SK-N-SH (cell line): Measurements from ENCODE around the gene DNAH3. TPM values are rescaled to one million over a fixed set of nuclear protein-coding genes. Genes with fewer than 3 reads are reported as not detected.
"Not testable (repeated sequence)": the region's sequence is repeated elsewhere in the genome, so short reads cannot be mapped to it uniquely, and the experiment has no call there.

ENCODE experiments used
- CTCF ChIA-PET: fragments of 300-600, 350-600 bp; formaldehyde crosslinking; extraction: SDS; loops from one replicate; lab custom pipeline; 2021; lab: Yijun Ruan, JAX
- POLR2A ChIA-PET: fragments of 350-600 bp; sonication (Branson Sonifier 250); formaldehyde crosslinking; extraction: SDS; loops from one replicate; lab custom pipeline; 2020; ENCODE audit warnings: antibody characterized with exemption, inconsistent platforms; lab: Yijun Ruan, JAX
- DNase-seq: peaks from one replicate; pipeline ENCODE4 v3.0.0; 2012
- H2AFZ ChIP-seq: fragments of 200-600 bp; sonication (generic); 2 replicates; pipeline ENCODE4 v1.8.1; 2016; ENCODE audit warnings: antibody characterized with exemption, mild to moderate bottlenecking, low read depth
- H3F3A ChIP-seq: fragments of 200-600 bp; sonication (generic); replicated peaks from 2 replicates; pipeline ENCODE3; 2016; ENCODE audit warnings: antibody characterized with exemption, mild to moderate bottlenecking; ENCODE audit not compliant: insufficient read depth
- H3K27ac ChIP-seq, 2 experiments: fragments of 200-500 bp in 1 of 2; fragments of 200-600 bp in 1 of 2; sonication (Bioruptor generic) in 1 of 2; sonication (generic), shearing (Covaris generic) in 1 of 2; 2 replicates each; pipeline versions ENCODE4 v1.5.1 to v1.6.1; 2014 to 2016; ENCODE audit warnings: low read depth in 2 of 2, inconsistent platforms in 1 of 2, low read length in 1 of 2, mild to moderate bottlenecking in 1 of 2, mixed read lengths in 1 of 2
- H3K27me3 ChIP-seq: fragments of 200-600 bp; sonication (generic), shearing (Covaris generic); 2 replicates; pipeline ENCODE4 v1.6.1; 2016; ENCODE audit warnings: mixed run types; ENCODE audit not compliant: insufficient read depth
- H3K36me3 ChIP-seq, 2 experiments: fragments of 200-500 bp in 1 of 2; fragments of 200-600 bp in 1 of 2; sonication (Bioruptor generic) in 1 of 2; sonication (generic) in 1 of 2; replicated peaks in 1 of 2; 2 replicates each; pipeline versions ENCODE3 to v1.5.1; 2014 to 2016; ENCODE audit warnings: low read length in 1 of 2, mild to moderate bottlenecking in 1 of 2; ENCODE audit not compliant: insufficient read depth in 2 of 2, control insufficient read depth in 1 of 2
- H3K4me1 ChIP-seq, 2 experiments: fragments of 200-500 bp in 1 of 2; fragments of 200-600 bp in 1 of 2; sonication (Bioruptor generic) in 1 of 2; sonication (generic), shearing (Covaris generic) in 1 of 2; 2 replicates each; pipeline versions ENCODE4 v1.5.1 to v1.6.1; 2014 to 2016; ENCODE audit warnings: low read depth in 1 of 2, low read length in 1 of 2, mixed run types in 1 of 2; ENCODE audit not compliant: insufficient read depth in 2 of 2, control insufficient read depth in 1 of 2
- H3K4me2 ChIP-seq: fragments of 200-600 bp; sonication (generic), shearing (Covaris generic); 2 replicates; pipeline ENCODE4 v1.6.1; 2017; ENCODE audit warnings: mixed run types
- H3K4me3 ChIP-seq, 2 experiments: fragments of 200-500 bp in 1 of 2; fragments of 200-600 bp in 1 of 2; sonication (Bioruptor generic) in 1 of 2; sonication (generic), shearing (Covaris generic) in 1 of 2; 2 replicates each; pipeline versions ENCODE4 v1.5.1 to v1.8.1; 2014 to 2016; ENCODE audit warnings: low read depth in 2 of 2, inconsistent platforms in 1 of 2, low read length in 1 of 2, mild to moderate bottlenecking in 1 of 2, mixed read lengths in 1 of 2, moderate library complexity in 1 of 2
- H3K79me2 ChIP-seq: fragments of 200-600 bp; sonication (generic); 2 replicates; pipeline ENCODE4 v1.8.1; 2017; ENCODE audit warnings: mild to moderate bottlenecking; ENCODE audit not compliant: insufficient read depth
- H3K9ac ChIP-seq: fragments of 200-600 bp; sonication (generic); 2 replicates; pipeline ENCODE4 v1.6.1; 2017; ENCODE audit warnings: mixed run types
- H3K9me2 ChIP-seq: fragments of 200-600 bp; sonication (generic); 2 replicates; pipeline ENCODE4 v1.6.1; 2017; ENCODE audit warnings: mixed run types
- H3K9me3 ChIP-seq: fragments of 200-600 bp; sonication (generic); 2 replicates; pipeline ENCODE4 v1.6.1; 2017; ENCODE audit warnings: mixed run types, mild to moderate bottlenecking, moderate library complexity
- H4K20me1 ChIP-seq: fragments of 200-600 bp; sonication (generic); 2 replicates; pipeline ENCODE4 v1.6.1; 2017; ENCODE audit warnings: mild to moderate bottlenecking, mixed run types; ENCODE audit not compliant: insufficient read depth
- CTCF ChIP-seq: fragments of 200-600 bp; sonication (generic); IDR thresholded peaks from 2 replicates; pipeline ENCODE4 v1.6.1; 2017; ENCODE audit warnings: antibody characterized with exemption, mild to moderate bottlenecking, moderate library complexity
- EP300 ChIP-seq, 2 experiments: IDR thresholded peaks; 2 replicates each; pipeline versions ENCODE4 v1.4.0 to v1.6.1; 2012; ENCODE audit warnings: borderline replicate concordance in 1 of 2, low read depth in 1 of 2, low read length in 1 of 2
- EZH2phosphoT487 ChIP-seq: fragments of 200-600 bp; sonication (generic); IDR thresholded peaks from 2 replicates; pipeline ENCODE4 v1.6.1; 2017; ENCODE audit warnings: low read depth, mixed run types, mild to moderate bottlenecking, antibody characterized with exemption, moderate library complexity, borderline replicate concordance
- FOXJ3 ChIP-seq: sonication (generic); formaldehyde crosslinking; IDR thresholded peaks from 2 replicates; pipeline ENCODE4 v1.5.1; 2020; ENCODE audit warnings: mild to moderate bottlenecking, missing genetic modification reagents
- FOXM1 ChIP-seq: IDR thresholded peaks from 2 replicates; pipeline ENCODE4 v1.4.0; 2012; ENCODE audit warnings: low read depth, mild to moderate bottlenecking
- JUND ChIP-seq: IDR thresholded peaks from 2 replicates; pipeline ENCODE4 v1.4.0; 2012
- MXI1 ChIP-seq: IDR thresholded peaks from 2 replicates; pipeline ENCODE4 v1.6.1; 2012; ENCODE audit warnings: mild to moderate bottlenecking, low read depth, low read length, improper control_type of control experiment
- PBX3 ChIP-seq: IDR thresholded peaks from 2 replicates; pipeline ENCODE4; 2012
- SIN3A ChIP-seq: IDR thresholded peaks from 2 replicates; pipeline ENCODE4 v1.6.1; 2012; ENCODE audit warnings: low read depth, mild to moderate bottlenecking, low read length, moderate library complexity, borderline replicate concordance
- TAF1 ChIP-seq: IDR thresholded peaks from 2 replicates; pipeline ENCODE4 v1.6.1; 2012; ENCODE audit warnings: low read depth, mild to moderate bottlenecking, low read length, moderate library complexity, borderline replicate concordance
- TCF12 ChIP-seq: IDR thresholded peaks from 2 replicates; pipeline ENCODE4 v1.4.0; 2012
- ZBTB33 ChIP-seq: IDR thresholded peaks from 2 replicates; pipeline ENCODE4 v1.4.0; 2012; ENCODE audit warnings: low read depth, borderline replicate concordance
- WGBS: methylation state at CpG from one replicate; pipeline ENCODE4 v1.1.6; 2017; ENCODE audit warnings: low lambda C conversion rate; 5-methylcytosine and 5-hydroxymethylcytosine counted together
- polyA plus RNA-seq, 3 experiments: library from polyadenylated mRNA; depleted of rRNA; stranded (reverse); fragments of >200 nt; gene quantifications; 2 replicates each; pipeline ENCODE4 v1.2.3, GENCODE V29; 2012

Gene DNAH3
- polyA plus RNA-seq, 1 of the 3 experiments (the other 2 are of a cell fraction): not detected

- H3K4me2 ChIP-seq: no peak overlapping the region
- H3F3A ChIP-seq: no peaks in the 10 kb centered on the region
- no peaks in the 10 kb centered on the region for H3K4me1 ChIP-seq
- H3K27ac ChIP-seq: no peak overlapping the region
- no peak for TF ChIP-seq EP300 (IDR thresholded peaks at IDR 0.05; ENCODE audit: borderline replicate concordance in 1 of 2, low read depth in 1 of 2, low read length in 1 of 2)
- no peak for TF ChIP-seq EZH2phosphoT487
- TF ChIP-seq CTCF: no peak
- no peak for TF ChIP-seq FOXM1
- no peak for TF ChIP-seq MXI1
- TF ChIP-seq TCF12: no peak
- no peak for TF ChIP-seq PBX3
- TF ChIP-seq ZBTB33: no peak
- no peak for TF ChIP-seq FOXJ3 (CRISPR knock-in tag)
- TF ChIP-seq TAF1: no peak
- TF ChIP-seq SIN3A: no peak
- no peak for TF ChIP-seq JUND
- no peaks in the 10 kb centered on the region for H3K9me2 ChIP-seq
- no peaks in the 10 kb centered on the region for H3K36me3 ChIP-seq
- H3K27me3 ChIP-seq: no peaks in the 10 kb centered on the region; the same call in 1 of the 2 replicates
- no peak overlapping the region for H3K4me3 ChIP-seq
- H3K9ac ChIP-seq: no peak overlapping the region
- no peaks in the 10 kb centered on the region for H4K20me1 ChIP-seq
- no peak for DNase-seq
- H3K79me2 ChIP-seq: no peaks in the 10 kb centered on the region
- H3K9me3 ChIP-seq: no peaks in the 10 kb centered on the region
- POLR2A ChIA-PET: no interaction called here
- no peak overlapping the region for H2AFZ ChIP-seq
- WGBS: 44% methylated on average over 4 of the region's 4 CpGs
- CTCF ChIA-PET: interaction anchor here (1.5 kb wide), 1 partner anchor 145 kb away, joined by 4 read pairs; no protein-coding TSS in a partner anchor
Observed at GRCh38 chr16:20995711-20996110, 154.9 kb downstream of the DNAH3 start.

- H3K79me2 ChIP-seq, CTCF ChIA-PET: not testable (repeated sequence)
- WGBS: 95% methylated on average over 7 of the region's 38 CpGs
Observed at GRCh38 chr16:20989496-20990070, 161.1 kb downstream of the DNAH3 start.

More at GRCh38 chr16:20989496-20990070, 161.1 kb downstream of the DNAH3 start:
- H3K4me2 ChIP-seq, H2AFZ ChIP-seq, H3K9ac ChIP-seq, H3K36me3 ChIP-seq, H3K9me3 ChIP-seq, H3K27ac ChIP-seq, POLR2A ChIA-PET, H3K4me3 ChIP-seq, H3K27me3 ChIP-seq, H3F3A ChIP-seq, H3K4me1 ChIP-seq, H3K9me2 ChIP-seq, H4K20me1 ChIP-seq, DNase-seq: not testable (repeated sequence)
